Stimulated activated memory B cell treated with anti-CD40 and anti-IgM and Interleukin-4, amounts not matched to agents 10 μg/mL and 1 μg/mL and 100 μg/mL, for 72 hours (primary cell): Measurements from ENCODE around the gene PIP4K2C.
"Not testable (repeated sequence)": the region's sequence is repeated elsewhere in the genome, so short reads cannot be mapped to it uniquely, and the experiment has no call there.

Source experiments
- ATAC-seq: fragments of 150-1000 bp; cut with Tn5 transposase; 2 replicates; pipeline ENCODE4 v1.10.0; 2021
- H3K27ac Mint-ChIP-seq: one replicate; pipeline ENCODE4 v1.8.0; 2022; ENCODE audit warnings: mild to moderate bottlenecking, mixed read lengths
- H3K27me3 Mint-ChIP-seq: one replicate; pipeline ENCODE4 v1.8.0; 2022; ENCODE audit warnings: mixed read lengths
- H3K36me3 Mint-ChIP-seq: one replicate; pipeline ENCODE4 v1.8.0; 2022; ENCODE audit warnings: mixed read lengths
- H3K4me1 Mint-ChIP-seq: one replicate; pipeline ENCODE4 v1.8.0; 2022; ENCODE audit warnings: mixed read lengths
- H3K4me3 Mint-ChIP-seq: one replicate; pipeline ENCODE4 v1.8.0; 2022; ENCODE audit warnings: mild to moderate bottlenecking, moderate library complexity, mixed read lengths
- H3K9me3 Mint-ChIP-seq: one replicate; pipeline ENCODE4 v1.8.0; 2022; ENCODE audit warnings: mixed read lengths

PIP4K2C gene

GRCh38 chr12:57640175-57641042, 49.4 kb downstream of the PIP4K2C start:
- H3K36me3 Mint-ChIP-seq: no peaks in the 10 kb centered on the region
- H3K27ac Mint-ChIP-seq: no peak overlapping the region
- H3K4me1 Mint-ChIP-seq: no peaks in the 10 kb centered on the region
- no peaks in the 10 kb centered on the region for H3K9me3 Mint-ChIP-seq
- H3K27me3 Mint-ChIP-seq: peaks cover 48% of the 10 kb centered on the region
- no peak for ATAC-seq
- no peak overlapping the region for H3K4me3 Mint-ChIP-seq

GRCh38 chr12:57641699-57642442, 50.9 kb downstream of the PIP4K2C start:
- Mint-ChIP-seq H3K27ac (no peak overlapping the region), H3K9me3 (no peaks in the 10 kb centered on the region), H3K4me3 (no peak overlapping the region), H3K27me3 (peaks cover 48% of the 10 kb centered on the region), H3K36me3 (no peaks in the 10 kb centered on the region), H3K4me1 (no peaks in the 10 kb centered on the region)
- no peak for ATAC-seq

GRCh38 chr12:57645990-57646658, 55.1 kb downstream of the PIP4K2C start:
- H3K27ac Mint-ChIP-seq, H3K36me3 Mint-ChIP-seq, H3K9me3 Mint-ChIP-seq, H3K4me3 Mint-ChIP-seq, ATAC-seq, H3K4me1 Mint-ChIP-seq: not testable (repeated sequence)
- H3K27me3 Mint-ChIP-seq: peaks cover 21% of the 10 kb centered on the region

GRCh38 chr12:57646659-57647049, 55.7 kb downstream of the PIP4K2C start:
- not testable (repeated sequence) for H3K4me1 Mint-ChIP-seq, H3K4me3 Mint-ChIP-seq, H3K27ac Mint-ChIP-seq, ATAC-seq, H3K9me3 Mint-ChIP-seq, H3K36me3 Mint-ChIP-seq
- H3K27me3 Mint-ChIP-seq: peaks cover 15% of the 10 kb centered on the region
